Measurements from ENCODE around the gene PRKCA.

Gene PRKCA

GRCh38 chr17:66842505-66842904 is 540.1 kb downstream of the PRKCA start:
- Histone ChIP-seq H3K79me2 (ENCODE audit: control insufficient read depth, insufficient read depth, low read length, unreplicated experiment) (no peaks in the 10 kb centered on the region), H3K4me1 (ENCODE audit: control insufficient read depth, insufficient read depth, low read length, unreplicated experiment) (no peaks in the 10 kb centered on the region), H2AFZ (ENCODE audit: low read length, unreplicated experiment) (no peak overlapping the region), H3K27me3 (ENCODE audit: insufficient read depth, low read length) (peaks cover 78% of the 10 kb centered on the region), H3K4me3 (ENCODE audit: low read depth, low read length) (no peak overlapping the region), H3K27ac (ENCODE audit: low read depth, low read length) (no peak overlapping the region), H3K36me3 (ENCODE audit: insufficient read depth, low read length) (no peaks in the 10 kb centered on the region)

DNA sequence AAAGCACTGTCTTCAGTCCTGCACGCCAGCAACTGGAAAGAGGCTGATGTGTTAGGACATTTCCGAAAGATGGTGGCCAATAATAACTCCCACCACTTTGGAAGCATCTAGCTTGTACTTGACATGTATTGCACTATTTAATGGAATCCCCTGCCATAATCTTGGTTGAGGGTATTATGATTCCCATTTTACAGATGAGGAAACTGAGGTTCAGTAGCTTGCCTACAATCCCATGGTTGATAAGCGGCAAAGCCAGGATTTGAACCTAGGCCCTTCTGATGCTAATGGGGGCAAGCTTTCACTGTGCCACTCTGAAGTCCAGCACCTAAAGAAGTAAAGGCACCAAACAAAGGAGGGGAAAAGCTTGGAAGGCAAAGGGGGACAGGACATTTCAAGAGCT is 540.5 kb downstream of the PRKCA start:
- no peak overlapping the region for H3K27ac ChIP-seq (ENCODE audit: low read depth, low read length)
- H3K79me2 ChIP-seq (ENCODE audit: control insufficient read depth, insufficient read depth, low read length, unreplicated experiment) = no peaks in the 10 kb centered on the region
- H3K4me3 ChIP-seq (ENCODE audit: low read depth, low read length) = no peak overlapping the region
- no peaks in the 10 kb centered on the region for H3K36me3 ChIP-seq (ENCODE audit: insufficient read depth, low read length)
- peaks cover 80% of the 10 kb centered on the region for H3K27me3 ChIP-seq (ENCODE audit: insufficient read depth, low read length)
- H2AFZ ChIP-seq (ENCODE audit: low read length, unreplicated experiment) = no peak overlapping the region
- no peaks in the 10 kb centered on the region for H3K4me1 ChIP-seq (ENCODE audit: control insufficient read depth, insufficient read depth, low read length, unreplicated experiment)

GRCh38 chr17:66843627-66844026 is 541.2 kb downstream of the PRKCA start:
- peaks cover 82% of the 10 kb centered on the region for H3K27me3 ChIP-seq (ENCODE audit: insufficient read depth, low read length)
- H3K79me2 ChIP-seq (ENCODE audit: control insufficient read depth, insufficient read depth, low read length, unreplicated experiment) = no peaks in the 10 kb centered on the region
- no peaks in the 10 kb centered on the region for H3K4me1 ChIP-seq (ENCODE audit: control insufficient read depth, insufficient read depth, low read length, unreplicated experiment)
- no peak overlapping the region for H2AFZ ChIP-seq (ENCODE audit: low read length, unreplicated experiment)
- H3K27ac ChIP-seq (ENCODE audit: low read depth, low read length) = no peak overlapping the region
- H3K36me3 ChIP-seq (ENCODE audit: insufficient read depth, low read length) = no peaks in the 10 kb centered on the region
- no peak overlapping the region for H3K4me3 ChIP-seq (ENCODE audit: low read depth, low read length)

- Histone ChIP-seq H3K79me2 (ENCODE audit: control insufficient read depth, insufficient read depth, low read length, unreplicated experiment) (no peaks in the 10 kb centered on the region), H2AFZ (ENCODE audit: low read length, unreplicated experiment) (no peak overlapping the region), H3K27me3 (ENCODE audit: insufficient read depth, low read length) (peaks cover 74% of the 10 kb centered on the region), H3K27ac (ENCODE audit: low read depth, low read length) (no peak overlapping the region), H3K4me3 (ENCODE audit: low read depth, low read length) (no peak overlapping the region), H3K4me1 (ENCODE audit: control insufficient read depth, insufficient read depth, low read length, unreplicated experiment) (no peaks in the 10 kb centered on the region), H3K36me3 (ENCODE audit: insufficient read depth, low read length) (no peaks in the 10 kb centered on the region)
Observed at GRCh38 chr17:66847704-66848103, 545.3 kb downstream of the PRKCA start.

DNA sequence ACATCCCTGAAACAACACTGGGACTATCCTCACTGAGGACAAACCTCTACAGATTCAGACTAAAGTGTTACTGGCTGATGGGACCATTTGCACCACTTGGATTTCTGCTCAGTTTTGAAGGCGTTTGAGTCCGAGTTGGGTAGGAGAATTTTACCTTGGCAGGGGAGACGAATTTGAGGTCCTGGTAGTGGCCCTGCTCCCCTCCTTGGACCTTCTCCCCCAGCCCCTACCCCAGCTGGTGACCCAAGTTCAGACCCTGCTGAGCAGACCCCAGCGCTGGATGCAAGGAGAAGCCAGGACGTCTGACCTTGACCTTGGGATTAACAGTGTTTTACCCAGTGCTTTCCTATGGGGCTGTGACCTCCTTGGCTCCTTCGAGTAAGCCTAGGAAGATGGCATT is 546.1 kb downstream of the PRKCA start:
- Histone ChIP-seq H3K79me2 (ENCODE audit: control insufficient read depth, insufficient read depth, low read length, unreplicated experiment) (no peaks in the 10 kb centered on the region), H3K27ac (ENCODE audit: low read depth, low read length) (no peak overlapping the region), H2AFZ (ENCODE audit: low read length, unreplicated experiment) (no peak overlapping the region), H3K36me3 (ENCODE audit: insufficient read depth, low read length) (no peaks in the 10 kb centered on the region), H3K27me3 (ENCODE audit: insufficient read depth, low read length) (peaks cover 74% of the 10 kb centered on the region), H3K4me3 (ENCODE audit: low read depth, low read length) (no peak overlapping the region), H3K4me1 (ENCODE audit: control insufficient read depth, insufficient read depth, low read length, unreplicated experiment) (no peaks in the 10 kb centered on the region)

DNA sequence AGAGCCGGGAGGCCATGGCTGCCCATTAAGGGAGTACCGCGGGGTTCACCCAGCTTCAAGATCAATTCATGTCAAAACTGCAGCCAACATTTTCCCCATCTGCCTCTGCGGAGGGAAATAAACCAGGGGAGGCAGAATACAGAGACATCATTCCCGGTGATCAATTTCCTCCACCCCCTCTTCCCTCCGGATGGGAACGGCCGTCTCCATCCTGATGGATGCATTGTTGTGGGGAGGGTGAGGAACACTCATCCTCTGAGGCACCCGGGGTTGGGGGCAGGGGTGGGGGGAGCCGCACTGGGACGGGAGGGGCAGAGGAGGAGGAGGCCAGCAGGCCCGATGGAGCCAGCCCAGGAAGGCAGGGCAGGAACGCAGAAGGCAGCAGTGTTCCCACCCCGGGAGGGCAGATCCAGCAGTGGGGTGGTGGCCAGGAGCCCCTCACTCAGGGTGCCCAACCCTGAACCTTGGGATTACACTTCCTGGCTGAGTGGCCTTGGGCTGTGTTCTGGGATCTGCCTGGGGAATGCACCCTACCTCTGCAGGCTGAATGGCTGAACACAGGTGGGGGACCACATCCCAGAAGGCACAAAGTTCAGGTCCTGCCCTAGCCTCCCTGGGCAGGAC is 546.7 kb downstream of the PRKCA start:
- Histone ChIP-seq H3K27me3 (ENCODE audit: insufficient read depth, low read length) (peaks cover 68% of the 10 kb centered on the region), H3K36me3 (ENCODE audit: insufficient read depth, low read length) (no peaks in the 10 kb centered on the region), H3K4me1 (ENCODE audit: control insufficient read depth, insufficient read depth, low read length, unreplicated experiment) (no peaks in the 10 kb centered on the region), H3K27ac (ENCODE audit: low read depth, low read length) (no peak overlapping the region), H3K4me3 (ENCODE audit: low read depth, low read length) (no peak overlapping the region), H3K79me2 (ENCODE audit: control insufficient read depth, insufficient read depth, low read length, unreplicated experiment) (no peaks in the 10 kb centered on the region), H2AFZ (ENCODE audit: low read length, unreplicated experiment) (no peak overlapping the region)

DNA sequence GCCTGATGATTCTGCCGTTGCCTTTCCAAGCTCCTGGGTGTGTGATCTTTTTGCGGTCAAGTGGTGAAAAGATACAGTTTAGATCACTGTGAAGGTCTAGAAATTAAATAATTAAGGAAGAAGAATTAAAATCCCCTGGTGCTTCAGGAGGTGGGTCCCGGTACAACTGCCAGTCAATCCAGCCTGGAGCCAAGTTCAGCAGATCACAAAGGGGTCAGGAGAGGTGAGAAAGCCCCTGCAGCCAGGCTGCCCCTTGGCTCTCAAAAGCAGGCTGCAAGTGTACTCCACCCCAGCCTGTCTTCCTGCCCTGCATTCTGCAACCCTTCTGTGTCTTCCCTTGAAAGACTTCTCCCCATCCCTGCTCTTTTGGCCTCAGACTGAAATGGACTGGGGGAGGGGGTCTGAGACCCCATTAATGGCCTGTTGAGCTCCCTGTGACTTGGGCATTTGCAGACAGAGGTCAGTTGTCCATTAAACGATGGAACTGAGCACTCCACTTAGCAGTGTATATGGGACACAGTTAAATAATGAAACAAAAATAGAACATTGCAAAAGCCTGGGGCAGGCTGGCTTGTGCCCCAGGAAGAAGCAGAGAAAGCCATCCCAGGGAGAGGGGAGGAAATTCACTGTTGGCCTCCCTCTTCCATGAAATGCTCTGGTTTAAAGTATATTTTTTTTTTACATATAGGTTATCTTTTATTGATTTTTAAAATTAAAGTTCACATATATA is 547.6 kb downstream of the PRKCA start:
- Histone ChIP-seq H2AFZ (ENCODE audit: low read length, unreplicated experiment) (no peak overlapping the region), H3K27me3 (ENCODE audit: insufficient read depth, low read length) (peaks cover 61% of the 10 kb centered on the region), H3K36me3 (ENCODE audit: insufficient read depth, low read length) (no peaks in the 10 kb centered on the region), H3K79me2 (ENCODE audit: control insufficient read depth, insufficient read depth, low read length, unreplicated experiment) (no peaks in the 10 kb centered on the region), H3K4me1 (ENCODE audit: control insufficient read depth, insufficient read depth, low read length, unreplicated experiment) (no peaks in the 10 kb centered on the region), H3K27ac (ENCODE audit: low read depth, low read length) (no peak overlapping the region), H3K4me3 (ENCODE audit: low read depth, low read length) (no peak overlapping the region)

- Histone ChIP-seq H3K79me2 (ENCODE audit: control insufficient read depth, insufficient read depth, low read length, unreplicated experiment) (no peaks in the 10 kb centered on the region), H3K4me3 (ENCODE audit: low read depth, low read length) (no peak overlapping the region), H3K36me3 (ENCODE audit: insufficient read depth, low read length) (no peaks in the 10 kb centered on the region), H3K27me3 (ENCODE audit: insufficient read depth, low read length) (peaks cover 58% of the 10 kb centered on the region), H3K4me1 (ENCODE audit: control insufficient read depth, insufficient read depth, low read length, unreplicated experiment) (no peaks in the 10 kb centered on the region), H3K27ac (ENCODE audit: low read depth, low read length) (no peak overlapping the region), H2AFZ (ENCODE audit: low read length, unreplicated experiment) (no peak overlapping the region)
Observed at GRCh38 chr17:66850692-66851091, 548.3 kb downstream of the PRKCA start.

- peaks cover 53% of the 10 kb centered on the region for H3K27me3 ChIP-seq (ENCODE audit: insufficient read depth, low read length)
- no peak overlapping the region for H3K27ac ChIP-seq (ENCODE audit: low read depth, low read length)
- no peak overlapping the region for H3K4me3 ChIP-seq (ENCODE audit: low read depth, low read length)
- H2AFZ ChIP-seq (ENCODE audit: low read length, unreplicated experiment) = no peak overlapping the region
- no peaks in the 10 kb centered on the region for H3K36me3 ChIP-seq (ENCODE audit: insufficient read depth, low read length)
- no peaks in the 10 kb centered on the region for H3K4me1 ChIP-seq (ENCODE audit: control insufficient read depth, insufficient read depth, low read length, unreplicated experiment)
- H3K79me2 ChIP-seq (ENCODE audit: control insufficient read depth, insufficient read depth, low read length, unreplicated experiment) = no peaks in the 10 kb centered on the region
Observed at GRCh38 chr17:66855204-66855603, 552.8 kb downstream of the PRKCA start.

DNA sequence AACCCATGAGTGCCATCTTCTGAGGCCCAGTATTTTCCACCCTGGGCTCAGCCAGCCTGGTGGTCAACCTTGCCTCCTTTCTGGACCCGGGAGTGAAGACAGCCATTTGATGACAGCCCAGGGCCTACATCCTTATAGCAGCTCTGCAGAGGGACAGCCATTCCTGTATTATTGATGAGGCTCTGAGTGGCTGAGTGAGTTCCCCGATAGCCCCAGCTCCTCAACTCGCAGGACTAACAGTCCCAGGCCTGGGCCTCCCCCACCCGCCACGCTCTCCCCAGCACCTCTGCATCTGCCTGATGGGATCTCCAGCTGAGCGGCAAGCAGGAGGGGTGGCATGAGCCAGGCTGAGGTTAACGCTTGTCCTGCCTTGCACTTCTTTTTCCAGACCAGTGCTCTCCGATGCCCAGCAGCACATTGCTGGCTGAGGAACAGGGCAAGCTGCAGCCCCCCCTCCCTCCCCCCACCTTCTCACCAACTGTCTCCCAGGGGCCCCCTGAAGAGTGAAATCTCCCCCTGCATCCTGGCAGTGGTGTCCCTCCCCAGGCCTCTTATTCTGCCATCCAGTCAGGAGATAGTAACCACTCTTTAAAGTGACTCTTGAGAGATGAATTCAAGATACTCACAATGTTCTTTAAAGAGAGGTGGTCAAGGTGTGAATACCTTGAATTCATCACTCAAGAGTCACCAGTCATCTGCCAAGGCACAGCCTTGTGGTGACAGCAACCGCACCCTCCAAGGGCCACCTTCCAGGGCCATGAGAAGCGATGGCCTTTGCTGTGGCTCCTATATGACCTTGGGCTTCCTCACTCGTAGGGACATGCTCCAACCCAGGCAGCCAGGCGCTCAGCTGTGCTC is 556.0 kb downstream of the PRKCA start:
- no peak overlapping the region for H3K4me3 ChIP-seq (ENCODE audit: low read depth, low read length)
- H3K36me3 ChIP-seq (ENCODE audit: insufficient read depth, low read length) = no peaks in the 10 kb centered on the region
- H3K27ac ChIP-seq (ENCODE audit: low read depth, low read length) = no peak overlapping the region
- no peak overlapping the region for H2AFZ ChIP-seq (ENCODE audit: low read length, unreplicated experiment)
- H3K79me2 ChIP-seq (ENCODE audit: control insufficient read depth, insufficient read depth, low read length, unreplicated experiment) = no peaks in the 10 kb centered on the region
- no peaks in the 10 kb centered on the region for H3K4me1 ChIP-seq (ENCODE audit: control insufficient read depth, insufficient read depth, low read length, unreplicated experiment)
- peaks cover 56% of the 10 kb centered on the region for H3K27me3 ChIP-seq (ENCODE audit: insufficient read depth, low read length)

Data from ACC112 (cell line).